Trophoblast cell (in vitro differentiated cells and primary cell): ENCODE data around the gene CEBPB.

Source experiments
- DNase-seq, 2 donors: peaks; one replicate each; pipeline ENCODE4 v3.0.0-alpha.2; 2016
- H2AFZ ChIP-seq: 2 replicates; pipeline ENCODE4 v1.6.1; 2013; ENCODE audit warnings: low read length, moderate library complexity, mild to moderate bottlenecking; ENCODE audit not compliant: insufficient read depth, poor library complexity
- H2AK5ac ChIP-seq: 2 replicates; pipeline ENCODE4 v1.6.1; 2013; ENCODE audit warnings: mild to moderate bottlenecking, low read length
- H2BK120ac ChIP-seq: 2 replicates; pipeline ENCODE4 v1.6.1; 2013; ENCODE audit warnings: low read length, mild to moderate bottlenecking, moderate library complexity; ENCODE audit not compliant: insufficient read depth, poor library complexity
- H2BK12ac ChIP-seq: 2 replicates; pipeline ENCODE4 v1.6.1; 2013; ENCODE audit warnings: mild to moderate bottlenecking, low read length, moderate library complexity
- H2BK5ac ChIP-seq: 2 replicates; pipeline ENCODE4 v1.6.1; 2013; ENCODE audit warnings: low read length, low read depth, moderate library complexity, mild to moderate bottlenecking; ENCODE audit not compliant: poor library complexity
- H3K14ac ChIP-seq: 2 replicates; pipeline ENCODE4 v1.6.1; 2013; ENCODE audit warnings: mild to moderate bottlenecking, low read length
- H3K18ac ChIP-seq: 2 replicates; pipeline ENCODE4 v1.6.1; 2013; ENCODE audit warnings: mild to moderate bottlenecking, low read length
- H3K23ac ChIP-seq: 2 replicates; pipeline ENCODE4 v1.6.1; 2013; ENCODE audit warnings: low read length
- H3K27ac ChIP-seq: 2 replicates; pipeline ENCODE4 v1.5.1; 2013; ENCODE audit warnings: low read depth, mild to moderate bottlenecking, inconsistent platforms, low read length, moderate library complexity
- H3K27me3 ChIP-seq: 2 replicates; pipeline ENCODE4 v1.6.1; 2013; ENCODE audit warnings: inconsistent platforms, mild to moderate bottlenecking, low read length, moderate library complexity; ENCODE audit not compliant: insufficient read depth
- H3K36me3 ChIP-seq, 2 experiments: 1 replicate in 1 of 2; 2 replicates in 1 of 2; pipeline ENCODE4 v1.6.1; 2013; ENCODE audit warnings: low read length in 2 of 2, mild to moderate bottlenecking in 2 of 2, moderate library complexity in 1 of 2; ENCODE audit not compliant: insufficient read depth in 2 of 2, control insufficient read depth in 1 of 2
- H3K4ac ChIP-seq: 2 replicates; pipeline ENCODE4 v1.6.1; 2013; ENCODE audit warnings: low read depth, mild to moderate bottlenecking, low read length, moderate library complexity
- H3K4me1 ChIP-seq, 2 experiments: 1 replicate in 1 of 2; 2 replicates in 1 of 2; pipeline ENCODE4 v1.6.1; 2013; ENCODE audit warnings: low read length in 2 of 2, mild to moderate bottlenecking in 2 of 2, moderate library complexity in 1 of 2; ENCODE audit not compliant: insufficient read depth in 2 of 2, control insufficient read depth in 1 of 2
- H3K4me2 ChIP-seq: 2 replicates; pipeline ENCODE4 v1.6.1; 2013; ENCODE audit warnings: inconsistent platforms, mild to moderate bottlenecking, low read length, moderate library complexity
- H3K4me3 ChIP-seq: 2 replicates; pipeline ENCODE4 v1.5.1; 2013; ENCODE audit warnings: mild to moderate bottlenecking, low read depth, low read length, inconsistent platforms
- H3K79me1 ChIP-seq: one replicate; pipeline ENCODE4 v1.6.1; 2013; ENCODE audit warnings: low read length
- H3K79me2 ChIP-seq: 2 replicates; pipeline ENCODE4 v1.6.1; 2013; ENCODE audit warnings: low read length, mild to moderate bottlenecking; ENCODE audit not compliant: control insufficient read depth, insufficient read depth, poor library complexity
- H3K9ac ChIP-seq: 2 replicates; pipeline ENCODE4 v1.6.1; 2013; ENCODE audit warnings: mild to moderate bottlenecking, low read length
- H3K9me3 ChIP-seq: 2 replicates; pipeline ENCODE4 v1.6.1; 2013; ENCODE audit warnings: low read depth, mild to moderate bottlenecking, control low read depth, inconsistent platforms, low read length; ENCODE audit not compliant: insufficient read depth
- H4K12ac ChIP-seq: 2 replicates; pipeline ENCODE4 v1.6.1; 2013; ENCODE audit warnings: low read depth, mild to moderate bottlenecking, low read length, moderate library complexity
- H4K8ac ChIP-seq: 2 replicates; pipeline ENCODE4 v1.6.1; 2013; ENCODE audit warnings: low read depth, mild to moderate bottlenecking, low read length, moderate library complexity
- H4K91ac ChIP-seq: one replicate; pipeline ENCODE4 v1.6.1; 2013; ENCODE audit warnings: low read depth, mild to moderate bottlenecking, low read length, moderate library complexity
- WGBS: extraction: QIAGEN DNeasy Blood & Tissue Kit; methylation state at CpG from one replicate; pipeline ENCODE4 v1.1.7; 2013; ENCODE audit warnings: missing lambda C conversion rate; ENCODE audit not compliant: insufficient read length, insufficient coverage; ENCODE audit errors: extremely low coverage; 5-methylcytosine and 5-hydroxymethylcytosine counted together

CEBPB gene

DNA sequence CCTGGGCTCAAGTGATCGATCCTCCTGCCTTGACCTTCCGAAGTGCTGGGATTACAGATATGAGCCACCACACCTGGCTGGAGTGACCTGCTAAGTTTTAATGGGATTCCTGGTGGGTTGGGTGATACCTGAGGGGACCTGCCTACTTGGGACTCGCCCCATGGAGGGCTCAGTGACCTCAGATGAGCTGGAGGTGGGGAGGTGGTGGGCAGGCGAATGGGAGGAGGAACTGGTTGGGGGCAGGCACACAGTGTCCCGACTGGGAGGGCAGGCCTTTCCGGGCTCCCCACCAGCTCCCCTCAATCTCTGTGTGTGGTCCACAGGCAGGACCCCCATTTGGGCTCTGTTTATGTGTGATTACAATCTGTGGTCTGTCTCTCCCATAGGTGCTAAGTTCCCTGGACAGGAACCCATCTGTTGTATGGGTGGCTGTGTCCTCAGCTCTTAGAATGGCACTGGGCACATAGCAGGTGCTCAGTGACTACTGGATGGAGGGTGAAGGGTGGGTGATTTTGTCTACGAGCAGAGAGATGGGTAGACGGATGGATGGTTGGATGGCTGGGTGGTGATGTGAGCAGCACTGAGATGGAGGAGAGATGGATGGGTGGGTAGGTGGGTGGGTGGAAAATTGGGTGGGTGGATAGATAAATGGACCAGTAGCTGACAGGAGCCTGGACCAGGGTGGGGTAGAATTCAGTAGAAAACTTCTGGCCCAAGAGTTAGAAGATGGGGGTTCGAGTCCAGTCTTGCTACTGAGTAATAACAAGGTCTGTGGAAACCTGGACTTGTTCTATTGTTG is 23.8 kb downstream of the CEBPB start:
- no peak overlapping the region for H3K23ac ChIP-seq
- H2AFZ ChIP-seq = no peak overlapping the region
- no peak overlapping the region for H3K4me2 ChIP-seq
- H2BK120ac ChIP-seq = no peak overlapping the region
- peaks cover 9 to 14% of the 10 kb centered on the region in 2 experiments for H3K4me1 ChIP-seq
- no peaks in the 10 kb centered on the region for H3K36me3 ChIP-seq
- no peak for DNase-seq
- H2AK5ac ChIP-seq = no peak overlapping the region
- no peak overlapping the region for H3K27ac ChIP-seq
- no peaks in the 10 kb centered on the region for H3K79me2 ChIP-seq
- no peak overlapping the region for H4K91ac ChIP-seq
- H3K79me1 ChIP-seq = peaks cover 11% of the 10 kb centered on the region
- no peak overlapping the region for H4K12ac ChIP-seq
- no peak overlapping the region for H3K14ac ChIP-seq
- no peak overlapping the region for H4K8ac ChIP-seq
- H2BK5ac ChIP-seq = no peak overlapping the region
- H2BK12ac ChIP-seq = no peak overlapping the region
- no peak overlapping the region for H3K18ac ChIP-seq
- no CpG with 5 or more reads among the region's 9 CpGs for WGBS
- no peaks in the 10 kb centered on the region for H3K9me3 ChIP-seq
- H3K4me3 ChIP-seq = no peak overlapping the region
- no peak overlapping the region for H3K4ac ChIP-seq
- no peaks in the 10 kb centered on the region for H3K27me3 ChIP-seq
- no peak overlapping the region for H3K9ac ChIP-seq

DNA sequence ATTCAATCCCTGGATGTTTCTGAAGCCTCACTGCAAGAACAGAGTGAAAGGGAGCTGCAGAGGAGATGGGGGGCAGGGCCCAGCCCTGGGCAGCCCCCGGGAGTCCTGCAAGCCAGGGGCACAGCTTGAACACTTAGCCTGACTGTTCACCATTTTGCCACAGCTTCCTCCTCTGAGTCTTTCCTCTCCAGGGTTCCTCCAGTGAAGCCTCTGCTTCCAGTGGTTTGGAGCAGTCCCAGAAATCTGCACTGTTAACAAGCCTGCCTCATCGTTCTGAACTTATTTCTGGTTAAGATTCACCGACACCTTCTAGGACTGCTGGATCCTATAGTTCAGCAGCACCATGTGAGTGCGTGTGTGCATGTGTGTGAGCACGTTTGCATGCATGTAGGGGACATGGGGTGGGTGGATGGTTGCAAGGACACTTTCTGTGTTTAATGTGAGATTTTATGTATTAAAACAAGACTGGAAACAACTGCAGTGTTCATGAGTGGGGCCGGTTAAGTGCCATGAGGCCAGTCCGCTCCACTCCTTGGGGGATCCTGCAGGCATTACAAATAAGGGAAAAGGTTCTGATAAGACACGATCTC is 24.6 kb downstream of the CEBPB start:
- H3K14ac ChIP-seq = no peak overlapping the region
- H3K9me3 ChIP-seq = peaks cover 2% of the 10 kb centered on the region
- DNase-seq = no peak
- no peak overlapping the region for H3K4ac ChIP-seq
- no peak overlapping the region for H3K27ac ChIP-seq
- H3K36me3 ChIP-seq = no peaks in the 10 kb centered on the region
- no CpG with 5 or more reads among the region's 8 CpGs for WGBS
- H3K79me2 ChIP-seq = no peaks in the 10 kb centered on the region
- H2AK5ac ChIP-seq = no peak overlapping the region
- H2BK5ac ChIP-seq = no peak overlapping the region
- peaks cover 11% of the 10 kb centered on the region for H3K79me1 ChIP-seq
- no peak overlapping the region for H4K12ac ChIP-seq
- peak overlapping the region; percentile 30 for H4K91ac ChIP-seq
- H3K4me3 ChIP-seq = no peak overlapping the region
- no peak overlapping the region for H4K8ac ChIP-seq
- H2AFZ ChIP-seq = no peak overlapping the region
- no peak overlapping the region for H3K4me2 ChIP-seq
- no peak overlapping the region for H3K23ac ChIP-seq
- no peaks in the 10 kb centered on the region for H3K27me3 ChIP-seq
- H3K18ac ChIP-seq = no peak overlapping the region
- no peak overlapping the region for H3K9ac ChIP-seq
- H2BK120ac ChIP-seq = no peak overlapping the region
- peaks cover 11 to 14% of the 10 kb centered on the region in 2 experiments for H3K4me1 ChIP-seq
- H2BK12ac ChIP-seq = peak overlapping the region; percentile 23

DNA sequence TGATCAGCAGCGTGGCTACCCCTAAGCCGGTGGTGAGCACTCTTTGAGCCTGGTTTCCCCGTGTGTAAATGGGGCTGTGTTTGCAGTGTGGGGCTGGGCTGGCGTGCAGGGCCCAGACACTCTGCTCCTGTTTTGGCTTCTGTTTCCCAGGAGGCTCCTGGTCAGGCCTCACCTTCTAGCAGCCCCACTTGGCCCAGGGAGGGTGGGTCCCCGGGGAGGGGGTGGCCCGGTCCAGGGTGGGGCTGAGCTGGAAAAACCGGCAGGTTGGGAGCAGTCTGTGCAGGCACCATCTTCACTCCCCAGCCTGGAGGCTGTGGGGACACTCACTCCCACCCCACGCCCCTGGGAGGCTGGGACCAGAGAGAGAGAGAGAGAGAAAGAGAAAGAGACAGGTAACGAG is 25.3 kb downstream of the CEBPB start:
- H2BK12ac ChIP-seq = no peak overlapping the region
- WGBS = no CpG with 5 or more reads among the region's 9 CpGs
- H4K8ac ChIP-seq = no peak overlapping the region
- no peak overlapping the region for H4K12ac ChIP-seq
- H3K18ac ChIP-seq = no peak overlapping the region
- no peak overlapping the region for H3K23ac ChIP-seq
- H2AK5ac ChIP-seq = no peak overlapping the region
- H4K91ac ChIP-seq = no peak overlapping the region
- no peaks in the 10 kb centered on the region for H3K36me3 ChIP-seq
- no peak overlapping the region for H3K27ac ChIP-seq
- no peak overlapping the region for H3K4ac ChIP-seq
- peaks cover 11 to 14% of the 10 kb centered on the region in 2 experiments for H3K4me1 ChIP-seq
- H3K4me2 ChIP-seq = no peak overlapping the region
- H2BK5ac ChIP-seq = no peak overlapping the region
- H3K79me1 ChIP-seq = peaks cover 11% of the 10 kb centered on the region
- H2BK120ac ChIP-seq = no peak overlapping the region
- H3K27me3 ChIP-seq = no peaks in the 10 kb centered on the region
- no peak overlapping the region for H3K14ac ChIP-seq
- H2AFZ ChIP-seq = no peak overlapping the region
- no peak overlapping the region for H3K9ac ChIP-seq
- no peak for DNase-seq
- H3K9me3 ChIP-seq = peaks cover 2% of the 10 kb centered on the region
- no peaks in the 10 kb centered on the region for H3K79me2 ChIP-seq
- H3K4me3 ChIP-seq = no peak overlapping the region

DNA sequence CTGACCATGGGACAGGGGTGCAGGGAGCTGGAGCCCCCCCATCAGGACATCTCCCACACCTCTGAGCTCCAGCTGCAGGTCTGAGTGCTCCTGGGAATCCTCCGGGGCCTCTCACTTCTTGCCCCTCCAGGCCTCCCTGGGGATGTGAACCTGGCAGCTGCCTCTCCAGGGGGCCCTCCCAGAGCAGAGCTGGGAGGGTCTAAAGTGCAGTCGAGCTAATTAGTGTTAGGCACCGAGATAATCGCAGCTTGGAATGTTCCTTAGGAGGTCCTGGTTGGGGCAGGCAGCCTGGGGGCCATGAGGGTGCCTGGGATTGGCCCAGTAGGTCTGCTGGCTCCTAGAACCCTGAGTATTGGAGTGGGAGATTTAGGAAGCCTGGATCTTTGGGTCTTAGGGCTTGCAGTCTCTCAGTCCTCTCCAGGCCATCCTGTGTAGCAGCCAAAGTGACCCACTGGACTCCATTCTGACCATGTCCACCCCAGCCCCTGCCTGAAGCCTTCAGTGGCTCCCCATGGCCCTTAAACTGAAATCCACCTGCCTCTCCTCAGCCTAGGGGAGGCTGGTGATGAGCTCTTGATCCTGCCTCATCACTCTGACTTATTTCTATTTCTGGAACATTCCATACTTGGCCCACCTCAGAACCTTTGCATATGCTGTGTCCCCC is 26.0 kb downstream of the CEBPB start:
- Histone ChIP-seq H3K14ac (peak overlapping the region; percentile 3), H3K4me3 (no peak overlapping the region), H2BK5ac (peak overlapping the region; percentile 24), H4K91ac (peak overlapping the region; percentile 51), H4K12ac (no peak overlapping the region), H3K36me3 (no peaks in the 10 kb centered on the region), H2BK120ac (peak overlapping the region; percentile 25), H3K9ac (no peak overlapping the region), H3K27me3 (no peaks in the 10 kb centered on the region), H3K4me1 (peaks cover 11 to 14% of the 10 kb centered on the region in 2 experiments), H3K79me2 (no peaks in the 10 kb centered on the region), H2AFZ (no peak overlapping the region), H3K4me2 (no peak overlapping the region), H3K79me1 (peaks cover 11% of the 10 kb centered on the region), H4K8ac (no peak overlapping the region), H2BK12ac (no peak overlapping the region), H3K18ac (peak overlapping the region; percentile 34), H3K27ac (peak overlapping the region; percentile 9), H3K23ac (no peak overlapping the region), H3K4ac (no peak overlapping the region), H3K9me3 (peaks cover 2% of the 10 kb centered on the region), H2AK5ac (no peak overlapping the region)
- peak in 1 of 2 donors; percentile 36 for DNase-seq
- no CpG with 5 or more reads among the region's 4 CpGs for WGBS
